Measurements from ENCODE around the gene ZNF536.

The ZNF536 gene

GRCh38 chr19:30604657-30605056 is 232.5 kb downstream of the ZNF536 start:
- TF ChIP-seq CTCF (IDR thresholded peaks at IDR 0.05; ENCODE audit: control extremely low read depth, extremely low read depth, low read depth, missing control alignments) = no peak
- no peak for DNase-seq (ENCODE audit: extremely low spot score)
- ChIA-PET CTCF (no interaction called here), POLR2A (no interaction called here)

GRCh38 chr19:30605333-30605732 is 233.1 kb downstream of the ZNF536 start:
- no peak for TF ChIP-seq CTCF (IDR thresholded peaks at IDR 0.05; ENCODE audit: control extremely low read depth, extremely low read depth, low read depth, missing control alignments)
- POLR2A ChIA-PET = no interaction called here
- no peak for DNase-seq (ENCODE audit: extremely low spot score)
- CTCF ChIA-PET = no interaction called here

- CTCF ChIA-PET = no interaction called here
- POLR2A ChIA-PET = no interaction called here
- TF ChIP-seq CTCF (IDR thresholded peaks at IDR 0.05; ENCODE audit: control extremely low read depth, extremely low read depth, low read depth, missing control alignments) = no peak
- no peak for DNase-seq (ENCODE audit: extremely low spot score)
These were observed 234.2 kb downstream of the ZNF536 start for GRCh38 chr19:30606114-30607050.
